T-helper 2 cell (primary cell): ENCODE data around the gene CD160.
A peak's percentile ranks its signal among the peaks of the same experiment; 100 is the strongest.
"Not testable (repeated sequence)": the region's sequence is repeated elsewhere in the genome, so short reads cannot be mapped to it uniquely, and the experiment has no call there.

ENCODE experiments used
- DNase-seq, 5 experiments: peaks; one replicate each; pipeline versions ENCODE4 v3.0.0 to v3.0.0-alpha.2; 2012 to 2022

CD160 gene

DNA sequence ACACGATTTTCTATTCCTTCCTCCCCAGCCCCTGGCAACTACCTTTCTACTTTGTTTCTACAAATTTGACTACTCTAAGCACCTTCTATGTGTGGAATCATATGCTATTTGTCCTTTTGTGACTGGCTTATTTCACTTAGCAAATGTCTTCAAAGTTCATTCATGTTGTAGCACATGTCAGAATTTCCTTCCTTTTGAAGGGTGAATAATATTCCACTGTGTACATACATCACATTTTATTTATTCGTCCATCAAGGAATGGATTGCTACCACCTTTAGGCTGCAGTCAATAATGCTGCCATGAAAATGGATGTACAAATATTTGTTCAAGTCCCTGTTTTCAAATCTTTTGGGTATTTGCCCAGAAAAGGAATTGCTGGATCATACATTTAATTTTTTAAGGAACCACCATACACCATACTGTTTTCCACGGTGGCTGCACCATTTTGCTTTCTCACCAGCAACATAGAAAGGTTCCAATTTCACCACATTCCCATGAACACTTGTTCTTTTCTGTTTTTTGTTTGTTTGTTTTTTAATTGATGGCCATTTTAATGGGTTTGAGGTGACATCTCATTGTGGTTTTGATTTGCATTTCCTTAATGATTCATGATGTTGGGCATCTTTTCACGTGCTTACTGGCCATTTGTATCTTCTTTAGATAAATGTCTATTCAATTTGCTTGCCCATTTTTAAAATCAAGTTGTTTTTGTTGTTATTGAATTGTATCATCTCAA, 8.8 kb upstream of the CD160 start:
- DNase-seq, result no peak

DNA sequence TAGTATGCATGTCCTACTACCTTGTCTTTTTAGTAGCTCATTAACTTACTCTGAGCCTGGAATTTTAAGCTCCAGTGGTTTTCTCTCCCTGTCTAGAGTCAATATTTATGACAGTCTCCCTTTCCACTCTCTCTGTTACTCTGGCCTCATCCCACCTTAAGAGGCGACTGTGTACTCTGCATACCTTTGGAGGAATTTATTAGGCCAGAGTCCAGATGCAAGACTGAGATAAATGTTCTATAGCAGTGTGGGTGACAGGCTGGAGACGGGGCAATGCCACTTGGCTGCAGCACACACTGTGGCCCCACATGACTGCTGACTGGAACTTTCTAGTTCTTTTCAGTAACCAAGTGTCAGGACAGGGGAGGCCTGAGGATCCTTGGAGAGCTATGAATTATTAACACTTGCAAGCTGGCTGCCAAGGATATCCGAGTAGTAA, 8.1 kb upstream of the CD160 start:
- no peak for DNase-seq

DNA sequence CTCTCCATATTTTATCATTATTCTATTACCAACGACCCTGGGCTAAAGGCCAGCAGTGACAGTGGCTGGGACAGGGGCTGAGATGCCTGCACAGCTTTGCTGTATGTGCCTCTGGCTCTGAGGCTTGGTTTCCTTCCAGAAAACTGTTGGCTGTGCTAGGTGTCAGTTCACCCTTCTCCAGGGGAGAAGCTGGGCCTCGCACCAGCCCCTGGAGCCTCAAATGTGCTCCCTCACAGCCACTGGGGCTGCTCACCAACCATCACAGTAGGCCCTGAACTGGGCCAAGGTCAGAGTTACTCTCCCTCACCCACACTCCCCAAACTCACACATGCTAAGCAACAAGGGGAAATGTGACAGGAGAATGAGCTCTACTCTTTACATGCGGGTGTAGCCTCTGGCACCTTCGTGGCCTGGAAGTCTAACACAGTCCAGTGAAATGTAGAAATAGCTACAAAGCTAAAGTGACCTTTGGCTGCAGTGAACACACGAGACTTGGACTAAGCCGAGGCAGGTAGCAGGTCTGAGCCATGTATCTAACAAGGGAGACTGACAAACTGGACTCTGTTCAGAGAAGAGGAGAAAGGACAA, 4.7 kb upstream of the CD160 start:
- DNase-seq, result no peak

DNA sequence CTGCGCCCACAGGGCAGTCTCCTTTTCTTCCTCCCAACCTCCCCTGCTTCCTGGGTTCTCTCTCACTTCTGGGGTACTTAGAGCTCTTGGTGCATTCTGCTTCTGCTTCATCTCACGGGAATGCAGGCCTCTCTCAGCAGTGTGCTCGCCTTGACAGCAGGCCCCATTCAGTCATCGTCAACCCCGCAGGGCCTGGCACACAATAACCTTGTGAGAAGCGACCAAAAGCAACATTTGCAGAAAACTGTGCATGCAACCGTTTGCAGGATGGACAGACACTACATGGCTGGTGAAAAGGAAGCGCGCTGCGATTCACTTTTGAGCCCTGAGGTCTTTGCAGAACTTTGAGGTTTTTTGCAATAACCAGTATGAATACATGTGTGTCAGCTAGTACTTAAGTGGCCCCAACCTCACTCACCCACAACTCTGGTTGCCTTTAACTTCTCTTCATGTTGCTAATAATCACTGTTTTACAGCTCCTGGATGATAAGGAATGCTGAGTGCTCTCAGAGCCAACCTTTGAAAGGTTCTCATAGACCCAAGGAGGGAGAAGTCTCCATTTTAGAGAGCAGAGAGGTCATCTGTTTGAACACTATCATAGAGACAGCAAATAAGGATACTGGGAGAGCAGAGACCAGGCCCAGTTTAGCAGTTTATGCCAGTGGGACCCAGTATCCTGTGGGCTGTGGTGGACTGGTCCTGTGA, 2.5 kb upstream of the CD160 start:
- DNase-seq, result peak in 1 of 5 experiments; percentile 68

DNA sequence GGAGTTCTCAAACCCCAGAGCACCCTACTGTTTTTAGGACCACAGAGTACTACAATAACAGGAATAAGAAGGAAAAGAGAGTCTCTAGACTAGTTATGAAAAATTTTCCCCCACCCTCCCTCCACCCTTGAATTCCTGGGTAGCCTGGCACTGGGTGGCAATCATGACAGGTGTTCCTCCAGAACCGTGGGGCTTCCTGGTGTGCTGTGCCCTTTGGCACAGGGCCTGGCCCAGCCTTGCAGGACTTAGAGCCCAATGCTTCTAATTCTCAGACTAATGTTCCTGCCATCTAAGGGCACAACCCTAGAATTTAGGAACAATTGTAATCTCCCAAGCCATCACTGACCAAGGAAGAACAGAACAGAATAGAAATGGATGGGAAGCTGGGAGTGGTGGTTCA, 1.5 kb upstream of the CD160 start:
- no peak for DNase-seq

DNA sequence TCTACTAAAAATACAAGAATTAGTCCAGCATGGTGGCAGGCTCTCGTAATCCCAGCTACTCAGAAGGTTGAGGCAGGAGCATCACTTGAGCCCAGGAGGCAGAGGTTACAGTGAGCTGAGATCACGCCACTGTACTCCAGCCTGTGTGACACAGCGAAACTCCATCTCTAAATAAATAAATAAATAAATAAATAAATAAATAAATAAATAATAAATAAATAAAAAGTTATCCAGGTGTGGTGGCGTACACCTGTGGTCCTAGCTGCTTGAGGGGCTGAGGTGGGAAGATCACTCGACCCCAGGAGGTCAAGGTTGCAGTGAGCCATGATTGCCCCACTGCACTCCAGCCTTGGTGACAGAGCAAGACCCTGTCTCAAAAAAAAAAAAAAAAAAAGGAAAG, 834 bp upstream of the CD160 start:
- not testable (repeated sequence) for DNase-seq

DNA sequence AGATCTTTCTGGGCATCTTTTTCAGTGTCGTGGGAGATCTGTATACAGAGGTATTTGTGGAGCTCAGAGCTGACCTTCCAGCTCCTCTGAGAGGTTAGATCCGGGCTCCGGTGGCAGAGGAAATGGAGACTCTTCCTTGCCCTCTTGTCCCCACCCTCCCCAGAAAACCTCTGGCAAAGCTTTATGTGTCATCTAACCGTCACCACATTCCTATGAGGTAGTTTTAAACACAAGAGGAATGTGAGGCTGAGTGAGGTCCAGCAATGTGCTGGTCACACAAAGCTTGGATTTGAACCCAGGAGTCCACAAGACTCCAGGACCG, 1.2 kb downstream of the CD160 start:
- no peak for DNase-seq

DNA sequence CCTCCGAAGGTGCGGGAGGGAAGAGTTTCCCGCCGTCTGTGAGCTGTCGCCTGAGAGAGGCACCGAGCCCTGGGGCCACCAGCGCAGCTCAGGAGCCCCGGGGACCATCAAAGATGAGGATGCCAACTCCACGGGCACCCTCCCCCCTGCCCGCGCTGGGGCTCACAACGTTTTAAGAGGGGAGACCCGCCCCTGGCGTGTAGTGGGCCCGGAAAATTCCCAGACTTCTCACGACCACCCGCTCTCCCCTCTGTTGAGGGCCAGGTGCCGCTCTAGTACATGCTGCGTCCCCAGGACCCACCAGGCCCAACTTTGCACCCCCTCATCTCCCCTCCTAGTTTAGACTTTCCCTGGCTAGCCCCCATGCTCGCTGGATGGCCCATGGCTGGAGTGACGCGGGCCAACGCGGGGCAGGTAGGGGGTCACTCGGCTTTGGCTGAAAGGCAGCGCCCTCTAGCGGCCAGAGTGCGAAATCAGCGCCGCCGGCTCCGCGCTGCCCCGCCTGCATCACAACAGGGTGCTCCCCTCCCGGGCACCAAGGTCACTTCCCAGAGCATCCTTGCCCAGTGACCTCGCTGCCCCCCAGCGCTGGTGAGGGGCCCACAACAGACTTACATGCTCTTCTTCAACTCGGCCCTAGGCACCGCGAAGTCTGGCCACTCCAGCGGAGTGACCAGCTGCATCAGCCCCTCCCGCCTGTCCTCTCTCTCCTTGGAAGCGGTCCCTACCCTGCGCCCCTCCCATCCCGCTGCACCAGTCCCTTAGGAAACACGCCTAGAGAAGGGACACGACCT, 1.8 kb downstream of the CD160 start:
- peak; percentile 51 to 66 (median 55) for DNase-seq

DNA sequence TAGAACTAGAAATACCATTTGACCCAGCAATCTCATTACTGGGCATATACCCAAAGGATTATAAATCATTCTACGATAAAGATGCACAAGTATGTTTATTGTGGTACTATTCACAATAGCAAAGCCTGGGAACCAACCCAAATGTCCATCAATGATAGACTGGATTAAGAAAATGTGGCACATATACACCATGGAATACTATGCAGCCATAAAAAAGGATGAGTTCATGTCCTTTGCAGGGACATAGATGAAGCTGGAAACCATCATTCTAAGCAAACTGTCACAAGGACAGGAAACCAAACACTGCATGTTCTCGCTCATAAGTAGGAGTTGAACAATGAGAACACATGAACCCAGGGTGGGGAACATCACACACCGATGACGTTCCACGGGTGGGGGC, 6.9 kb downstream of the CD160 start:
- DNase-seq, result not testable (repeated sequence)

DNA sequence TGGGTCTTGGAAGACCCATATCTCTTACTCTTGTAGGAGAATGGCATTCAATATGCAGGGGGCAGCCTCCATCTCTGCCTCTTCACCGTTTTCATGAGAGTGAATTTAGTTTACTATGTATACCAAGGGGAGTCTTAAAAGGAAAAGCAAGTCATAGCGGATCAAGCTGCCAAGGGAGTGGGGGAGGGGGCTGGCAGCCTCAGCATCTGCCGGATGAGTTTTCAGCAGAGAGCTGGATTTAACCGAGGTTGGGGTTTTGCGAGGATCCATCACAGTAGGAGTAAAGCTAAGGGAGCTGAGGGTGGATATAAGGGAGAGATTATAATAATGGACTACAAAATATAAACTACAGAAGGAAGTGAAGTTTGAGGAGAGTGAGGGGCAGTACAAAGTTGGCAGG, 9.9 kb downstream of the CD160 start:
- DNase-seq, result no peak

DNA sequence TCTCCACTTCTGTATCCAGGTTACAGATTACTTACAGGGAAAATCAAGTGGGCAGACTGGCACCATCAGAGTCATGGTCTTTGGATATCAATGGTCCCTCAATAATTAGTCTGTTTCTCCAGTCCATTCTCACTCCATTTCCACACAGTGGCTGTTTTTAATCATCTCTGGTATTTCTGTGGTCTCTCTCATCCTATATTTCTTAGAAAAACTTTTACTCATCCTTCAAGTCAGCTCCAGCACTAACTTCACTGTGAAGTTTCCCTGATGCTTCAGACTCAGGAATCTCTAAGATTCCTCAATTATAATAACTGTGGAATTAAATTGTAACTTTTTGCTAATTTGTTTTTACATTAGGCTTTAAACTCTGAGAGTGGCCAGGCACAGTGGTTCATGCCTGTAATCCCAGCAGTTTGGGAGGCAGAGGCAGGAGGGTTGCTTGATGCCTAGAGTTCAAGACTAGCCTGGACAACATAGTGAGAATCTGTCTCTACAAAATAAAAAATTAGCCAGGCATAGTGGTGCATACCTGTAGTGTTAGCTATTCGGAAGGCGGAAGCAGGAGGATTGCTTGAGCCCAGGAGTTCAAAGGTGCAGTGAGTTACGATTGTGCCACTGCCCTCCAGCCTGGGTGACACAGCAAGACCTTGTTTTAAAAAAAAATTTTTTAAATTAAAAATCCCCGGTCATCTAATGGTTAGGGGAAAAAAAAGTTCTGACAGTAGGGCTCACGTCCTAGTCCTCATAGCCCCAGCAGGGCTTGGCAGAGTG, 10.6 kb downstream of the CD160 start:
- DNase-seq, result no peak

DNA sequence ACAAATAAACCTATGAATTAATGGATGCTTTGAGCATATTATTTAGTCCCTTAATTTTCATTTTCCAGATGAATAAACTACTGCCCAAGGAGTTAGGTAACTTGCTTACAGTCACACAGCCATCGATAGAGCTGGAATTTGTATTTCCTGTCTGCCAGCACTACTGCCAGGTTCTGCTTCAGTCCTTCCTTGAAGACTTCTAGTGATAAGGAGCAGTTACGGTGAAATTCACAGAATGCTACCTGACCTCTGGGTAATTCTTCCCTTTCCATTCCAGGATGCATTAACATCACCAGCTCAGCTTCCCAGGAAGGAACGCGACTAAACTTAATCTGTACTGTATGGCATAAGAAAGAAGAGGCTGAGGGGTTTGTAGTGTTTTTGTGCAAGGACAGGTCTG, 11.2 kb downstream of the CD160 start:
- DNase-seq, result no peak

DNA sequence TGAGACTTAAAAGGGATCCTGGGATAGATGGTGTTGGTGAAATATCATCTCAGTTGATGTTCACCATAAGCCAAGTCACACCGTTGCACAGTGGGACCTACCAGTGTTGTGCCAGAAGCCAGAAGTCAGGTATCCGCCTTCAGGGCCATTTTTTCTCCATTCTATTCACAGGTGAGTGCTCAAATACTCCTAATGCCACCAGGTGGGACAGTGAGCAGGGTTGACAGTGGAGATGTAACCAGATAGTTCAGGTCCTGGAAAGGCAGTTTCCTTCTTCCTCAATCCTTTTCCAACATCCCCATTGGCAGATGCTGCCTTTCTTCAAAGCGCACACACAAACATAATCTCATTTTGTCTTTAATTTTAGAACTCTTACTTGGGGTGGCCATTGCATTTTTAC, 11.6 kb downstream of the CD160 start:
- no peak for DNase-seq

DNA sequence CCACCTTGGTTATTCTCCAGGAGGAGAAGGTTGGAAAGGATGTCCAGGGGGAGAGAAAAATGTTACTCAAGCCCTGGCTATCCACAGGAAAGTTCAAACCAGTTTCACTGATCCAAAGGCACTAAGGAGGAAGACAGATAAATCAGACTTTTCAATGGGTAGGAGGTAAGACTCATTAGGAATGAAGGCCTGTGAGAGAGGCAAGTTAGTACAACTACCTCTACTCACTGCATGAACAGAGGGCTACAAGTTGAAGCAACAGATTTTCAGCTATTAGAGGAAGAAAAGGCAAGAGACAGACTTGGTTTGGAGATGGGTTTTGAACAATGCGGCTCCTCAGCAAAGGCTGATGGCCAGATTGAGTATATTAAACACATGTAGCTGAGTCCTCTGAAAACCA, 16.9 kb downstream of the CD160 start:
- no peak for DNase-seq

DNA sequence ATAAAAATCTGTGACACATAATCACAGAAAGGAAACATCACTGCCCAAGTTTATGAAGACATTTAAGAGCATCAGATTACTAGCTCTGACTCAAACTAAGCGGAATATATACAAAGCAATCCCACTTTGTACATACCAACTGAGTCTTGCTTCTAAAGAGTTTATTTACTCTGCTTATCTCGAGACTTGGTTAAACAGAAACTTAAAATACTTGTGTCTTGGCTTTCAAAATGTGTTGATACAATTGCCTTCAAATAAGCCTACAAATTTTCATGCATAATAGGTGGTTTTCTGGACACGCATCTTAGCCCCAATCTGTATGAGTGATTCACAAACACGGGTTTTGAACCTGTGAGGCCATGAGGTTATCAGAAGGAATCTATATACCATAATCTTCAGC, 21.0 kb downstream of the CD160 start:
- DNase-seq, result no peak

DNA sequence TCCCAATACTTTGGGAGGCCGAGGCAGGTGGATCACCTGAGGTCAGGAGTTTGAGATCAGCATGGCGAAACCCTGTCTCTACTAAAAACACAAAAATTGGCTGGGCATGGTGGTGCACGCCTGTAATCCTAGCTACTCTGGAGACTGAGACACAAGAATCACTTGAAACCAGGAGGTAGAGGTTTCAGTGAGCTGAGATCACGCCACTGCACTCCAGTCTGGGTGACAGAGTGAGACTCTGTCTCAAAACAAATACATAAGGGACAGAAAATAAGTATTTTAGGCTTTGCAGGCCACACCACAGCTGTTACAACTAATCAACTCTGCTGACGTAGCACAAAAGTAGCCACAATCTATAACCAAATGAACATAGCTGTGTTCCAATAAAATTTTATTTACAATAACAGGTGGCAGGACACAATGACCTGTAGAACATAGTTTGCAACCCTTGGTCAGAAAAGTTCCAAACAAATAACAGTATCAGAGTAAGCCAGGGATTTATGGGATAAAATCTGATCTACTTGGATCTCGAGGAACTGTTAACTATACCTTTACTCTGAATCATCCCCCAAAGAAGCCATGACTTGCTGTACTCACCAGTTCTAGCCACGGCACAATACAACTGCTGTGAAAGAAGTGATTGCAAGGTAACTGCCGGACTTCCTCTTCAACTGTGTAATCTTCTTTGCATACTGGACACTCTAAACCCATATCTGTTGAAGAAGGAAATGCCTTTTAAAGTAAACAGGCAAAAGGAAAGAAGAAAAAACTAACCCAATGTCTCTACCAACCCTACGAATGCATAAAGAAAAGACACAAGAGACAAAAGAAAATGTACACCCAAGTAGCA, 28.3 kb downstream of the CD160 start:
- no peak for DNase-seq

DNA sequence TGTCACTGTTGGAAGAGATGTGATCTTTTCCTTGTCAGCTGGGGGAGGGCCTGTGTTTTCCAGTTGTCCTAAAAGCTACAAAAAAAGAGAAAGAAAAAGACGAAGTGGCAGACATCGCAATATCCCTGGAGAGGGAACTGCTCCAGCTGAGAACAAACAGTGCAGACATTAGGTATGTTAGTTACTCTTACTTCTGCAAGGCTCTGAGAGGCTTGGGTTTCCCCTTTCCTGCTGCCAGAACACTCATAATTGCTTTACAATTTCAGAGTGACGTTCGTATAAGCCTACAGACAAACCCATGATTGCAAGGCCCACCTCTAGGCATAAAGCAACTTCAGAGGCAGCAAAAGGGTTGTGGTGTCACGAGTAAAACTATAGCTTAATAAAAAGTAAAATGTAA, 31.1 kb downstream of the CD160 start:
- no peak for DNase-seq

DNA sequence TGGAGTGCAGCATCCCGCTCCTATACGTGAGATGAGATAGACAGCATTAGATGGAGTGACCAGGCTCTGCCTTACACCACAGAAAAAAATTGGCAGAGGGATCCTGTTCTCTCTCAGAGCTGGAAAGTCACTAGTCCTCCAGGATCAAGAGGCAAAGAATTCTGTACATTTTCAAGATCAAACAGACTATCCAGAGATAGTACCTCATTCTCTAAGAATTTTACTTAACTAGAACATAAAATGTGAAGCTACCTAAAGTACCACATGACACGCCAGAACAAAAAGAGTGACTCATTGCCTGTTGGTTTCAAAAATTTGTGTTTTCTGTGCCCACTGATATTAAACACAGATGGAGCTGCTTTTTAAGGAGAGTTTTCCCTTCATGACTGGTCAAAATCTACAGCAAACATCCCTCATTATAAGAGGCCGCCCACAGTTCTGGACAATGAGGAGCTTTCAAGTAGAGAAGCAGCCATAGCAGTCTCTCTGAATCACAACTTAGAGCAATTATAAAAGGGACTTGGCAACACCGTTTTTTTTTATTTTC, 32.3 kb downstream of the CD160 start:
- DNase-seq, result no peak

DNA sequence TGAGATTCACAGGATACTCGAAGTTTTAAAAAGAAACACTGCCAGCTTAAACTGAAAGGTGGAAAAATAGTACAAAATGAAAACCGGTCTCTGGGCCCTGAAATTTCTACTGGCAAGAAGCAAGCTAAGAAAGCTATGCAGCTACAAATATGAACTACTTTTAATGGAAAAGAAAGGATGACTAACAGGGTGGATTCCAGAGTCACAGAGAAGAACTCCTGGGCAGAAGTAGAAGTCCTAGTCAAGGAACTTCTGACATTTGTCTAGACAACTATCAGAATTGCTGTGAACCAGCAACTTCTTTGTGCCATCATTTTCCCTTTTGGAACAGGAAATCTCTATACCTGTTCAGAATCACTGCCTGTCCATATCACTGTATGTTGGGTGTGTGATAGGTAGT, 38.1 kb downstream of the CD160 start:
- DNase-seq, result no peak

DNA sequence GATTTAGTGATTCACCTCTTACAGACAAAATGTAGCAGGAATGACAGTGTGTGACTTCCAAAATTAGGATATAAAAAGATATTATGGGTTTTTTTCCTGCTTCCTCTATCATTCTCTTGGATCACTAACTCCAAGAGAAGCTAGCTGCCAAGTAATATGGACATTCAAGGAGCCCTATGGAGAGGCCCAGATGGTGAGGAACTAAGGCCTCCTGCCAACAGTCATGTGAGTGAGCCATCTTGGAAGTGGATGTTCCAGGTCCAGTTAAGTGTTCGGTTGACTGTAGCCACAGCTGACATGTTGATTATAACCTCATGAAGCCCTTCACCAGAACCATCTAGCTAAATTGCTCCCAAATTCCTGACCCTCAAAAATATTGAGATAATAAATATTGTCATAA, 38.8 kb downstream of the CD160 start:
- DNase-seq, result no peak

DNA sequence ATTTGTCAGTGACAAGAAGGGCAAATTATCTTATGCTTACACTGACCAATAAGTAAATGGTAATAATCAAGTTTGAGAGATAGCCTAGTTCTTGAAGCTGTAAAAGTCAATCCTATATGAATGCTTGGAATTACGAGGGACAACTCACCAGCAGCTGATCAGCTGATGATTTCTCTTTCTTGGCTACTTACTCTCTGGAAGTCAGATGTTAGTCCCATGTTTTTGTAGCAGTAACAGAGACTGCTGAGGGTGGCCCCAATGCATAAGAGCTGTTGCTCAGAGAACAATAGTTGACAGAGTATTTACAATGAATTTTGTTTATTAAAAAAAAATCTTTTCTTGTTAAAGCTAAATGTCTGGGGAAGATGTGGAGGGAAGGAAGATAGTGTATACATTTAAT, 39.3 kb downstream of the CD160 start:
- no peak for DNase-seq
